Fibroblast of the conjunctiva (primary cell): ENCODE data around the gene PTRH1.

ENCODE experiments used
- DNase-seq: peaks from one replicate; pipeline ENCODE4 v3.0.0-alpha.2; 2010; ENCODE audit warnings: low read depth

PTRH1 gene

DNA sequence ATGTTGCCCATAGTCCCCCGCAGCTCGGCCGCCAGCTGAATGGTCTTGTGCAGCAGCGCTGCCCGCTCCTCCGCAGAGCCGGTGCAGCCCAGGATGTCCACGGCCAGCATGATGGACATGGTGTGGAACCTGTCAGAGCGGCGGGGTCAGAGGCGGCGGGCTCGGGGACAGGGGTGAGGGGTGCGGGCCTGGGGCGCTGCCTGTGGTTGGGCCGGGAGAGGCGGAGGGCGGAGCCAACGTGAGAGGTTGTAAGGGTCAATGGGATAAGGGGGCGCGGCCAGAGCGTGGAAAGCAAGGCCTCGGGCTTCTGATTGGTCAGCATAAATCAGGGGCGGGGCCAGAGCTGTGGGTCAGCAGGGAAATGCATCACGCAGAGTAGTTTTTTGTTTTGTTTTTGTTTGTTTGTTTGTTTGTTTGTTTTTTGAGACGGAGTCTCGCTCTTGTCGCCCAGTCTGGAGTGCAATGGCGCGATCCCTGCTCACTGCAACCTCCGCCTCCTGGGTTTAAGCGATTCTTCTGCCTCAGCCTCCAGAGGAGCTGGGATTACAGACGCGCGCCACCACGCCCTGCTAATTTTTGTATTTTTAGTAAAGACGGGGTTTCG, 26.5 kb upstream of the PTRH1 start:
- peak; percentile 18 for DNase-seq

DNA sequence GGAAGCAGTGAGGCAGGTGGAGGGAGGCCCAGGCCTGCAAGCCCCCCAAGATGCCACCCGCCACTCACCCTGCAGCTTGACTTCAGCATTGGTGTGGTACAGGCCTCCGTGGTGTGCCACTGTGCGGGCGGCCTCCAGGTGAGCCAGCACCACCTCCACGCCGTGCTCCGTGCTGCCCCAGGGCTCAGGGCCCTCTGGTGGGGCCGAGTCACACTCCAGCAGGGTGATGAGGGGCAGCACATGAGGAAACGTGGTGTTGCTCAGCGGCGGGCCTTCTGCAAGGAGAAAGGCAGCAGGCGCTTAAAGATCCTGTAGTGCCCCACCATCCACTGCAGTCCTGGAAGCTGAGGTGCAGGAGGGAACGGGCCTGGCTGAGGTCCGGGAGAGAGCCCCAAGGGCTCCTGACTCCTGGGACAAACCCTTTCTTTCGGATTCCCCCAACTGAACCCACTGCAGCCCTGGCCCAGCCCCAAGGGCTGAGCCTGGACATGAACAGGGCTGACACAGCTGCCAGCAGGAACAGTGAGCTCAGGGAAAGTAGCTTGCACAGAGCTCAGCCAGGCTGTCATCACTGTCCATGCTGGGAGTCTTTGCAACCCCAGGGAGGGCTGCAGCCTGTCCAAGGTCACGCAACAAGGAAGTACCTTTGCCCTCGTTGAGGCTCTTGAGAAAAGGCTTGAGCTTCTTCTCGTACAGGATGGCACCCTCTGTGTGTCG, 24.3 kb upstream of the PTRH1 start:
- DNase-seq: no peak

DNA sequence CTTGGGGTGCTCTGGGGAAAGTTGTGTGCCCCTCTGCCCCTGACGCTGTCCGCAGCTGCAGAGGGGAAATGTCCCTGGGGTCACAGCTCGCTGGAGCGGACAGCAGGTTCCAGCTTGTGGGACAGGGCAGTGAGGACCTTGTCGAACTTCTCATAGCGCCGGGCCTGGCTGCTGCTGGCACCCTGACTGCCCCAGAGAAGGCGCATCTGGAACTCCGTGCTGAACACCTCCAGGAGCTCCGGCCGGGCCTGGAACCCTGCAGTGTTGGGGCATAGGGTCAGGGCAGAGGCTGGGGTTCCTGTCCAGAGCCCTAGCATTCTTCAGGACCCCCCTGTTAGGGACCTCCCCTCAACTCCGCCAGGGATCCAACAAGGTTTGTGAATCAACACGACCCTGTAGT, 23.2 kb upstream of the PTRH1 start:
- DNase-seq: no peak

DNA sequence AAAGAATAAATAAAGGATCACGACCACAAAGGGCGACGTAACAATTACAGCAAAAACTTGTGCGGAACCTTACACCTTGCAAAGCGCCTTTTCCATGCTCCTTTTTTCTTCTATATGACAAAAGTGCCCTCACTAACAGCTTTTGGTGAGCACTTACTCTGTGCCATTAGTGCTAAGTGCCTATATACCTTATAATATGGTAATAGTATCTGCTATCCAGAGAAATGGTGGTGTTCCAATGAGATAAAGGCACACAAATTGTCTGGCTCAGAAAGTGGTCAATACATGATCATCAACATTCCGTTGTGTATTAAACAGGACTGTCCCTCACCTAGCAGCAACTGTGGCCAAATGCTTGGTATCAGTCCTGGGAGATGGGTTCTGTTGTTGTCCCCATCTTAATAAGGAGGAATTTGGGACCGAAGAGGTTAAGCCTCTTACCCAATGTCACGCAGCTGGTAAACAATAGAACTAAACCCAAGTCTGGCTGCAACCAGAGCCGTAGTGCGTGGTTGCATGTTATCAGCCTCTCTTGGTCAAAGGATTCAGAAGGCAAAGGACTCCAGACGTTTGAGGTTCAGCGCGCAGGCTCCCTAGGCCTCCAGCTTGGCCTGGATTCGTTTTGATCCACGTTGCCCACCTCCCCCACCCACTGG, 20.2 kb upstream of the PTRH1 start:
- DNase-seq: no peak

DNA sequence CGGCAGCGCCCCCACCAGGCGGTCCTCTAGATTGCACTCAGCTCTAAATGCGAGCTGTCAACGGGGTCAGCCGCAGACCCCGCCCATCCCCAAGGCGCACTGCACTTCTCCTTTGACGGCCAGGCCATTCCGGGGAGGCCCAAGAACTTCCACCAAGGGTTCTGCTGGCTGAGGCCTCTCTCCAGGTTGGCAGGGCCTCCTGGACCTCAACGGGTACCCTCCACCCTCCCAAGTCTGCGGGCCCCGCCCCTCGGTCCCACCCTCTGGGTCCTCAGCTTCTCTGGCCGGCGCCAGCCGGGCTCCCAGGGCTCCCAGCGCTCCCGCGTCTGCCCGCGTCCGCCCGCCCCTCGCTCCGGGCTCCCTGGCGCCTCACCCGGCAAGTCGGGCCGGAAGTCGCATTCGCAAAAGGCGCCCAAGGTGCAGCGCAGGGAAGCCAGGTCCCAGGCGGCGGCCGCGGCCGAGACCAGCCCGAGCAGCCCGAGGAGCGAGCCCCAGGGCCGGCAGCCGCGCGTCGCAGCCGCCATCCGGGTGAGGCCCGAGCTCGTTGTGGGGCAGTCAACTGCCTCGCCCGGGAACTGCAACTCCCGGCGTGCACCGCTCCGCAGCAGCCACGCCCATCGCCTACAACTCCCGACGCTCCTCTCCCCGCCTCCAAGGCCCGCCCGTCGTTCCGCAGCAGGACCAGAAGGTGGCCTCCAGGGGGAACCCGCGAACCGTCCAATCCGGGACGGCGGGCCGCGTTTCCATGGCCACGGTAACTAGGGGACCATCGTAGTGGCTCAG, 19.5 kb upstream of the PTRH1 start, which contains the start of gene TOR2A:
TSS of gene TOR2A (minus strand) at position 548 of the 783 bp plus-strand sequence. CDS start at position 524, 24 bp downstream.
- peak; percentile 96 for DNase-seq

DNA sequence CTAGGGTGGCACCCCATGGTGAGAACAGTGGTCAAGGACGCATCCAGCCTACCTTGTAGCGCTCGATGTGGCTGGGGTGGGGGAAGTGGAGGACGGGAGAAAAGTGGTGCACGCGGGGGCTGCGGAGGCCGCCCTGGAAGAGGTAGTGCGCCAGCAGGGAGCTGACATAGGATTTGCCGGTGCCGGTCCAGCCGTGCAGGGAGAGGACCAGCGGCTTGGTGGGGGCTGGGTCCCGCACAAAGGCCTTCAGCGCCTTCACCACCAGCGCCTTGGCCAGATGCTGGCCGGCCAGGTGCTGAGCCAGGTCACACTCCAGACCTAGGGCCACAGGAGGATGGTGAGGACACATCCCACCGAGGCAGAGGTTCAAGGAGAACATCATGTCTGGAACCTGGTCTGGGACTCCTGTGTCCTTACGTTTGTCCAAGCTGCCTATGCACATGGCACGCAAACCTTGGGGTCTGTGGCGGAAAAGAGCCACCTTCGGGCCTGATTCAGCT, 18.8 kb upstream of the PTRH1 start:
- no peak for DNase-seq

DNA sequence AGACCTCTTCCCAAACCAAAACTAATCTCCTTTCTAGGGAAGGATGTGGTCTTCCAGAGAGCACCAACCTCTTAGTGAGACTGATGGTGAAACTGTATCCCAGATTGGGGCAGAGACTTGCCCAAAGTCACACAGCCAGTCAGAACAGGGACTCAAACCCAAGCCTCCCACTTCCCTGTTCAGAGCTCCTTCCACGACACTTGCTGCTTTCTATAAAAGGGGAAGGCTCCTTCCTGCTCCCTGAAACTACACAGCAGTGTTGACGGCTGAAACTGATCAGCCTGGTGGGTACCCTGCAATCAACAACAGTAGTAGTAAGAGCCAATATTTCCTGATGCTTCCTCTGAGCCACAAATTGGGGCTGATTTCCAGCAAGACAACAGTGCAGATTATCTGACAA, 18.2 kb upstream of the PTRH1 start:
- no peak for DNase-seq

DNA sequence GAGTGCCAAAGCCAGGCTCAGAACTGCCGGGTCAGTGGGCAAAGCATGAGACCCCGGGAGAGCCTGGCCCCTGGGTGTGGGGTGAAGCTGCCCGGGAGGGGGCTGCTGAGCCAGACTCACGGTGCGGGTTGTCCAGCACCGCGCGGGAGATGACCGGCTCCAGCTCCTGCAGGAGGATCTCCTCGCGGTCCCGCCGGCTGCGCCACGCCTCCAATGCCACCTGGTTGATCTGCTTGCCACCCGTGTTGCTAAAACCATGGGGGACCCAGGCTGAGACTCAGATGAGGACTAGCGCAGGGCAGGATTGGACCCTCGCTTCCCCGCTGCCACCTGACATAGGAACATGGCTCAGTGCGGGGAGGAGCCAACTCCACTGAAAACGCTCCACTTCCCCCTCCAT, 17.0 kb upstream of the PTRH1 start:
- no peak for DNase-seq

DNA sequence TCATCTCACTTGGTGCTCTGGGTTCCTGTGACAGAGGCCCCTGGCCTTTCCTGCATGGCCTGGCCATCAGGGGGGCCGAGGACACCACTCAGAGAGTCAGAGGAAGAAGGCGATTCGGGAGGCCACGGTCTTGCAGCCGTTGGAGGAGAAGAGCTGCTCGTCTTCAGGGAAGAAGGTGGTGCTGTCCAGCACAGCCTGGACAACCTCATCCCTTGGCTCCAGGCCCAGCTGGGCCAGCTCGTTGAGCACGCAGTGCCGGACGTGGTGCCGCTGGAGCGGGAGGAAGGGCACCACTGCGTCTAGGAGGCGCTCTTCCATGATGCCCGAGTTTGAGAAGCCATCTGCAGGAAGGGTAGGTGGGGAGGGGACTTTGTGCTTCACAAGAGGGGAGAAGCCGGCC, 16.5 kb upstream of the PTRH1 start:
- no peak for DNase-seq

DNA sequence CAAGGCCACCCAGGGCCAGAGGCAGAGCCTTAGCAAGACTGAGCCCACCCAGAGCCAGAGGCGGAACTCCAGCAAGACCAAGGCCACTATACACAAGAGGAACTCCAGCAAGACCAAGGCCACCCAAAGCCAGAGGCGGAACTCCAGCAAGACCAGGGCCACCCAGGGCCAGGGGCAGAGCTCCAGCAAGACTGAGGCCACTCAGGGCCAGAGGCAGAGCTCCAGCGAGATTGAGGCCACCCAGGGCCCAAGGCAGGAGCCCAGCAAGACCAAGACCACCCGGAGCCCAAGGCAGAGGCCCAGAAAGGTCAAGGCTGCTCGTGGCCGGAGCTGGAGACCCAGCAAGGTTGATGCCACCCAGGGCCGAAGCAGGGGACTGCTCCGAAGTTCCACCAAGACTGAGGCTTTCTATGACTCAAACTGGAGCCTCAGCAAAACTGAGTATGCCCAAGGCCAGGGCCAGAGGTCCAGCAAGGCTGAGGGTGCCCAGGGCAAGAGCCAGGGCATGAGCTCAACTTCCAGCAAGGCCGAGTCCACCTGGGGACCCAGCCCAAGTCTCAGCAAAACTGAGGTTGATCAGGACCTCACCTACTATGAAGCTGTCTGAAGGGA, 15.4 kb upstream of the PTRH1 start:
- DNase-seq: no peak

DNA sequence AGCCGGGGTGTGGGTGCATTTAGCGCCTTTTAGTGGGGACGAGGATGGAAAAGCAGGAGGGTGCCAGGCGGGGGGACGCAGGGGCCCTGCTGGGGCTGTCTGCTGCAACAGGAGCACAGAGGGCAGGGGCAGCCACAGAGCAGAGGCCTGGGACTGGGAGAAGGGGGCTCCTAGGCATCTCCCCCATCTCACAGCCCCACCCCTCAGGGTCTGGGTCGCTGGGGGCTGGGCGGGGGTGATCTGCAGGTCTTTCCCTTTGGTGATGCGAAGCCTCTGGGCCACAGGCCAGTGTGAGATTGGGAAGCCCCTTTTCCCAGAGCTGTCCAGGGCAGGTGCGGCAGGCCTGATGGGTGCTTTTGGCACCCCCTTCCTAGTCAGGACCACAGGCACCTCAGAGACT, 14.8 kb upstream of the PTRH1 start:
- DNase-seq: no peak

DNA sequence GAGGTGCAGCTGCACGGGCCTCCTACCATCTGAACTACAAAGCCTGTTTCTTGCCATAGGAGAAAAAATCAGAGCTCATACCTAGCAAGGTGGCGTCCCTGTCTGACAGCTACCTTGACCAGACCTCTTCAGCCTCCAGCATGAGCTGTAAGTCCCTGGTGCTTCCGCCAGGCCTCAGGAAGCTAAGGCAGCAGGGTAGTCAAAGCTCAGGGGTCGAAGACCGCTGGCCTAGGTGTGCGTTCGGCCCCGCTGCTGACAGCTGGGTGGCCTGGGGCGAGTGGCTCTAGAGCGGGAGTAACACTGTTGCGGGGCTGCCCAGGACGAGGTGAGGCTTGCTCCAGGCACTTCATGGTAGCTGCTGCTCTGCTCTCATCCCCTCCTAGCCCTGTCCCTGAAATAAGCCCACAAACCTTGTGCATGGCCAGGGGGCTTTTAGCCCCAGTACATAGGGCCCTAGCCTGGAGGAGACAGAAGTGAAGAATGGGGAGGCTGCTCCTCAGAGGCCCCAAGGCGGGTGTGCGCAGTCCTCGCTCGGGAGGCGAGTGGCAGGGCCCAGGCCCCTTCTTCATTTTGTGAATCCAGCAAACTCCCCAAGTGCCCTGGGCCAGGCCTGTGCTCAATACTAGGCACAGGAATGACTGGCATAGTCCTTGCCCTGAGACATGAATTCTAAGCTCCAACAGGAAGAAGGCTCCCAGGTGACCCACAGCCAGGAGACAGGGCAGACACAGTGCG, 14.2 kb upstream of the PTRH1 start:
- no peak for DNase-seq

DNA sequence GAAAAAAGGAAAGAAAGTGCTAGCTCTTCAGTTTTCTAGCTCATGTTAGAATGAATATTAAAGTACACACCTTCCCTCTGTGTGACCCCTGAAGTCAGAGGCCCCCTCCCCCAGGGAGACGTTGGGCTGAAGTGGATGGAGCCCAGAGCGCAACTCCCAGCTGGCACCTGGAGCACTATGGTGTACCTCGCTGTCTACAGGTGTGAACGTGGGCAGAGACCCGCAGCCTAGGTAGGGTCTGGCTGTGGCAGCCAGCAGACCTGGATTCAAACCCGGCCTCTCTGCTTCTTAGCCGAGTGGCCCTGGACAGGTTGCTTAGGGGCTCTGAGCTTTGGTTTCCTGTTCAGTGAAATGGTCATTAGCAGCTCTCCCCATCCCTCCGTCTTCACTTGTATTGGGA, 13.3 kb upstream of the PTRH1 start:
- no peak for DNase-seq

DNA sequence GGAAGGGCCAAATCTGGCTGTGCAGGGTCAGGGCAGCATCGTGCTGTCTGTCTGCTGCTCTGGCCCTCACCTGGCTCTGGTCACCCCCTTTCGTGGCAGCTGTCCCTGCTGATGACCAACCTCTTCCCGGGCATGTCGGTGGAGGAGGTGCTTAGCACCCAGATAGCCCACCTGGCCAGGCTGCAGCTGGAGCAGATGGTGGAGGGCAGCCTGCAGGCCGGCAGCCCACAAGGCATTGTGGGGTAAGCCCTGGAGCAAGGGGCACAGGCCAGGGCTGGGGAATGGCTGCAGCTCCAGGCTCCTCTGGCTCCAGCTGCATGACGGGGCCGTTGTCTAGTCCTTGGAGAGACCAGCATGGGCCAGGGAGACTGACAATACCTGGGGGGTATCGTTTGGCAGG, 11.4 kb upstream of the PTRH1 start:
- DNase-seq: no peak

DNA sequence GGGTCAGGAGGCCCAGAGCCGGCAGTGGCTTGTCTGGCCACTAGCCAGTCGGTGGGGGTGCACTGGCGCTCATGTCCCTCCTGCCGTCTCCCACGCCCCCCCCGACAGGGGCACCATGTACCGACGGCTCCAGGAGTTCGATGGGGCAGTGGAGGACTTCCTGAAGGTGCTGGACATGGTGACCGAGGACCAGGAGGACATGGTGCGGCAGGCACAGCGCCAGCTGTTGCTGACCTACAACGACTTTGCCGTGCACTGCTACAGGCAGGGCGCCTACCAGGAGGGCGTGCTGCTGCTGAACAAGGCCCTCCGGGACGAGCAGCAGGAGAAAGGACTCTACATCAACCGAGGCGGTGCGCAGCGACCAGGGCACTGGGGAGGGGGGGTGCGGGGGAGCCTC, 8.5 kb upstream of the PTRH1 start:
- DNase-seq: no peak

DNA sequence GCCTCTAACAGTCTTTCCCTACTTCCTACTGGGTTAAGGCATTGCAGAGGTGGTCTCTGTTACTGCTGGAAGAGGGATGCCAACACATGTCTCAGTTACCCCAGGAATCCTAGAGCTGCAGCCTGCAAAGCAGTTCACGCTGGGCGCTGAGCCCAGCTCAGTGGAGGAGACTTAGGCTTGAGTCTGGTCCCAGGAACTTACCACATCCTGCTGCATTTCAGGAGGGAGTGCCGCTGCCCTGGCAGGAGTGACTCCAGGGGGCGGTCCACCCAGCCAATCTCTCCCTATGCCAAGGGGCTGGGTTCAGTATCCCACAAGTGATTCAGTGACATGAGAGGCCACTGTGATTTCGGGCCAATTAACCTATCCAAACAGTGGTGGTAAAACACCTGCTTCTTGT, 8.0 kb upstream of the PTRH1 start:
- peak; percentile 49 for DNase-seq

DNA sequence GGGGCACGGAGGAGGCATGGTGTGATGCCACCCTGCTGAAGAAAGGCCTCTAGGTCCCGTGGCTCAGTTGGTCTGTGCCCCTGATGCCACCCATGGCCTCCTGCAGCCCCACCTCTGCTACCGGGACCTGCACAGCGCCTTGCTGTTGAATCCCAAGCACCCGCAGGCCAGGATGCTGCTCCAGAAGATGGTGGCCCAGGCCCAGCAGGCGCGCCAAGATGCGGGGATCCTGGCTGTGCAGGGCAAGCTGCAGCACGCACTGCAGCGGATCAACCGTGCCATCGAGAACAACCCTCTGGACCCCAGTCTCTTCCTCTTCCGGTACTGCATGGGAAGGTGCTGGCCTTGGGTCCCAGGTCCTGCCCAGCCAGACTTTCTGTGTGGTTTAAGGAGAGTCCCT, 7.5 kb upstream of the PTRH1 start:
- DNase-seq: no peak

DNA sequence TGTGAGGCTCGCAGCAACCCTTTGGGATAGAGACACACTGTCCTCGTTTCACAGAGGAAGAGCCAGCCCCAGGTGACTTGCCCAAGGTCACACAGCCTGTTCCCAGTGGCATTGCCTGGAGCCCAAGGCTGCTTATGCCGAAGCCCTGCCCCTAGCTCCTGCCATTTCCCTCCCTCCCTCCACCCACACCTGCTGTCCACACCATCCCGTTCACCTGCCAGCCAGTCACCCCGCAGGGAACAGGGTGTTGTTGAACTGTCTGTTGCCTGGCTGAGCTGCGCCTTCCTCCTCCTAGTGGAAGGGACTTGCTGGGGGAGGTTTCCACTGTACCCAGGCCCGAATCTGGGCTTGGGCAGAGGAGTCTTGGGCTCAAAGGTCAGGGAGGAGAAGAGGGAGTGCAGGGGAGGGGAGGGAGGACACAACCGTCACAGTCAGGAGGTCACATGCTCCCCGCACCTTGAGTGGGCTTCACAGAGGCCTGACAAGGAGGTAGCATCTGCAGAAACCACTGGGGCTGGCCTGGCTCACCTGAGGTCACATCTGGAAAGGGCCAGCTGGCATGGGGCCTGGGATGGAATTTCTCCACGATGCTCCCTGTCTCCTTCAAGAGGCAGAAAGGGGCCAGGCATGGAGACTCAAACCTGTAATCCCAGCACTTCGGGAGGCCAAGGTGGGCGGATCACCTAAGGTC, 6.7 kb upstream of the PTRH1 start:
- no peak for DNase-seq

DNA sequence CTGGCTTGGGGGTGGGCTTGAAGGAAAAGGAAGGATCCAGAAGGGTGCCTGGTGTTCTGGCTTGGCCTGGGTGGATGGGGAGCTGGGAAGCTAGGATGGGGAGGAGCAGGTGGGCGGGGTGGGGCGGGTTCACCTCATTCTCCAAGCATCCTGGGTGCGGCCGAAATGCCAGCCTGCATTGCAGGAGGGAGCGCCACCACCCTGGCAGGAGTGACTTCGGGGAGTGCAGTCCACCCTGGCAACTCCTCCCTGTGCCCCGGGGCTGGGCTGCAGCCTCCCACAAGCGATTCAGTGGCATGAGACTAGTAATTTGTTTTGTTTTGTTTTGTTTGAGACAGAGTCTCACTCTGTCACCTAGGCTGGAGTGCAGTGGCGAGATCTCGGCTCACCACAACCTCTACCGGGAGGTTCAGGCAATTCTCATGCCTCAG, 5.9 kb upstream of the PTRH1 start:
- DNase-seq: no peak

DNA sequence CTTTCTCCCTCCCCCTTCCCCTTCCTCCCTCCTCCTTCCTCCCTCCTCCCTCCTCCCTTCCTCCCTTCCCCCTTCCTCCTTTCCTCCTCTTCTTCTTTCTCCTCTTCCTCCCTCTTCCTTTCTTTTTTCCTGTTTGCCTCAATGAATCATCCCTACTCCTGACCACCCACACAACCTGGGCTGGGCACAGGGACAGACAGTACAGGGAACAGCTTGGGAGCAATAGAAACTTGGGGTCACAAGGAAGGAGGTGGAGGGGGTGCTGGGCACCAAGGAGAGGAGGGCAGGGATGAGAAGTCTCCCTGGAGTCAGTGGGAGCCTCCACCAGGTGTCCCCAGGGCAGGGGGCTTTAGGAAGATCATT, 5.4 kb upstream of the PTRH1 start:
- no peak for DNase-seq
